ENCODE data around the gene GAL3ST3.

DNA sequence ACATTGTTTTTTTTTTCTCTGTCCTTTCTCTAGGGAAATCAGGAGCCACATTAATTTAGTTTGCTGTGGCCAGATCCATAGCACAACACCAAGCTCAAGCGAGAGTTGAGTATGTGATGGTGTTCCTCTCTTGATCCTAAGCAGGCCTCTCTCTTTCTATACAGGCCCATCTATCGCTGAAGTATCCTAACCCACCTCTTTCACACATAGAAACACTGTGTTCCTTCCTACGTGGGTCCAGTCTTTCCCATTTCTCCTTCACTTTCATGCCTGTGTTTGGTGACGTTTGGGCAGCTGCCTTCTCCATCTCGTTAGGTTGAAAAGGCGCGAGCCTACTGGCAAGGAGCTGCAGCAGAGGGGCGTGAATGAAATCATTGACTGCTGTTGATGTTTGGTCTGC, 23.6 kb upstream of the GAL3ST3 start:
- TF ChIP-seq, protein P1, sequence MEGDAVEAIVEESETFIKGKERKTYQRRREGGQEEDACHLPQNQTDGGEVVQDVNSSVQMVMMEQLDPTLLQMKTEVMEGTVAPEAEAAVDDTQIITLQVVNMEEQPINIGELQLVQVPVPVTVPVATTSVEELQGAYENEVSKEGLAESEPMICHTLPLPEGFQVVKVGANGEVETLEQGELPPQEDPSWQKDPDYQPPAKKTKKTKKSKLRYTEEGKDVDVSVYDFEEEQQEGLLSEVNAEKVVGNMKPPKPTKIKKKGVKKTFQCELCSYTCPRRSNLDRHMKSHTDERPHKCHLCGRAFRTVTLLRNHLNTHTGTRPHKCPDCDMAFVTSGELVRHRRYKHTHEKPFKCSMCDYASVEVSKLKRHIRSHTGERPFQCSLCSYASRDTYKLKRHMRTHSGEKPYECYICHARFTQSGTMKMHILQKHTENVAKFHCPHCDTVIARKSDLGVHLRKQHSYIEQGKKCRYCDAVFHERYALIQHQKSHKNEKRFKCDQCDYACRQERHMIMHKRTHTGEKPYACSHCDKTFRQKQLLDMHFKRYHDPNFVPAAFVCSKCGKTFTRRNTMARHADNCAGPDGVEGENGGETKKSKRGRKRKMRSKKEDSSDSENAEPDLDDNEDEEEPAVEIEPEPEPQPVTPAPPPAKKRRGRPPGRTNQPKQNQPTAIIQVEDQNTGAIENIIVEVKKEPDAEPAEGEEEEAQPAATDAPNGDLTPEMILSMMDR (IDR thresholded peaks at IDR 0.05; ENCODE audit: borderline replicate concordance, extremely low read depth, low read length, poor library complexity, severe bottlenecking) = no peak
- no peak for TF ChIP-seq EZH2 (IDR thresholded peaks at IDR 0.05; ENCODE audit: borderline replicate concordance, low read depth, low read length, severe bottlenecking)

Measured in DND-41 (cell line).